SK-N-SH (cell line): ENCODE results near the gene PSME4. TPM values are rescaled to one million over a fixed set of nuclear protein-coding genes. Genes with fewer than 3 reads are reported as not detected.

Experiments
- CTCF ChIA-PET: fragments of 300-600, 350-600 bp; formaldehyde crosslinking; extraction: SDS; loops from one replicate; lab custom pipeline; 2021; lab: Yijun Ruan, JAX
- POLR2A ChIA-PET: fragments of 350-600 bp; sonication (Branson Sonifier 250); formaldehyde crosslinking; extraction: SDS; loops from one replicate; lab custom pipeline; 2020; ENCODE audit warnings: antibody characterized with exemption, inconsistent platforms; lab: Yijun Ruan, JAX
- DNase-seq: peaks from one replicate; pipeline ENCODE4 v3.0.0; 2012
- H2AFZ ChIP-seq: fragments of 200-600 bp; sonication (generic); 2 replicates; pipeline ENCODE4 v1.8.1; 2016; ENCODE audit warnings: antibody characterized with exemption, mild to moderate bottlenecking, low read depth
- H3F3A ChIP-seq: fragments of 200-600 bp; sonication (generic); replicated peaks from 2 replicates; pipeline ENCODE3; 2016; ENCODE audit warnings: antibody characterized with exemption, mild to moderate bottlenecking; ENCODE audit not compliant: insufficient read depth
- H3K27ac ChIP-seq, 2 experiments: fragments of 200-500 bp in 1 of 2; fragments of 200-600 bp in 1 of 2; sonication (Bioruptor generic) in 1 of 2; sonication (generic), shearing (Covaris generic) in 1 of 2; 2 replicates each; pipeline versions ENCODE4 v1.5.1 to v1.6.1; 2014 to 2016; ENCODE audit warnings: low read depth in 2 of 2, inconsistent platforms in 1 of 2, low read length in 1 of 2, mild to moderate bottlenecking in 1 of 2, mixed read lengths in 1 of 2
- H3K27me3 ChIP-seq: fragments of 200-600 bp; sonication (generic), shearing (Covaris generic); 2 replicates; pipeline ENCODE4 v1.6.1; 2016; ENCODE audit warnings: mixed run types; ENCODE audit not compliant: insufficient read depth
- H3K36me3 ChIP-seq, 2 experiments: fragments of 200-500 bp in 1 of 2; fragments of 200-600 bp in 1 of 2; sonication (Bioruptor generic) in 1 of 2; sonication (generic) in 1 of 2; replicated peaks in 1 of 2; 2 replicates each; pipeline versions ENCODE3 to v1.5.1; 2014 to 2016; ENCODE audit warnings: low read length in 1 of 2, mild to moderate bottlenecking in 1 of 2; ENCODE audit not compliant: insufficient read depth in 2 of 2, control insufficient read depth in 1 of 2
- H3K4me1 ChIP-seq, 2 experiments: fragments of 200-500 bp in 1 of 2; fragments of 200-600 bp in 1 of 2; sonication (Bioruptor generic) in 1 of 2; sonication (generic), shearing (Covaris generic) in 1 of 2; 2 replicates each; pipeline versions ENCODE4 v1.5.1 to v1.6.1; 2014 to 2016; ENCODE audit warnings: low read depth in 1 of 2, low read length in 1 of 2, mixed run types in 1 of 2; ENCODE audit not compliant: insufficient read depth in 2 of 2, control insufficient read depth in 1 of 2
- H3K4me2 ChIP-seq: fragments of 200-600 bp; sonication (generic), shearing (Covaris generic); 2 replicates; pipeline ENCODE4 v1.6.1; 2017; ENCODE audit warnings: mixed run types
- H3K4me3 ChIP-seq, 2 experiments: fragments of 200-500 bp in 1 of 2; fragments of 200-600 bp in 1 of 2; sonication (Bioruptor generic) in 1 of 2; sonication (generic), shearing (Covaris generic) in 1 of 2; 2 replicates each; pipeline versions ENCODE4 v1.5.1 to v1.8.1; 2014 to 2016; ENCODE audit warnings: low read depth in 2 of 2, inconsistent platforms in 1 of 2, low read length in 1 of 2, mild to moderate bottlenecking in 1 of 2, mixed read lengths in 1 of 2, moderate library complexity in 1 of 2
- H3K79me2 ChIP-seq: fragments of 200-600 bp; sonication (generic); 2 replicates; pipeline ENCODE4 v1.8.1; 2017; ENCODE audit warnings: mild to moderate bottlenecking; ENCODE audit not compliant: insufficient read depth
- H3K9ac ChIP-seq: fragments of 200-600 bp; sonication (generic); 2 replicates; pipeline ENCODE4 v1.6.1; 2017; ENCODE audit warnings: mixed run types
- H3K9me2 ChIP-seq: fragments of 200-600 bp; sonication (generic); 2 replicates; pipeline ENCODE4 v1.6.1; 2017; ENCODE audit warnings: mixed run types
- H3K9me3 ChIP-seq: fragments of 200-600 bp; sonication (generic); 2 replicates; pipeline ENCODE4 v1.6.1; 2017; ENCODE audit warnings: mixed run types, mild to moderate bottlenecking, moderate library complexity
- H4K20me1 ChIP-seq: fragments of 200-600 bp; sonication (generic); 2 replicates; pipeline ENCODE4 v1.6.1; 2017; ENCODE audit warnings: mild to moderate bottlenecking, mixed run types; ENCODE audit not compliant: insufficient read depth
- CHD2 ChIP-seq: fragments of 150-350 bp; IDR thresholded peaks from 2 replicates; pipeline ENCODE4 v1.6.1; 2018; ENCODE audit warnings: low read length; ENCODE audit not compliant: partially characterized antibody
- ELF1 ChIP-seq: IDR thresholded peaks from 2 replicates; pipeline ENCODE4 v1.4.0; 2012
- FOXJ3 ChIP-seq: sonication (generic); formaldehyde crosslinking; IDR thresholded peaks from 2 replicates; pipeline ENCODE4 v1.5.1; 2020; ENCODE audit warnings: mild to moderate bottlenecking, missing genetic modification reagents
- GATA2 ChIP-seq: sonication (generic); formaldehyde crosslinking; IDR thresholded peaks from 2 replicates; pipeline ENCODE4 v1.5.0; 2020; ENCODE audit warnings: mild to moderate bottlenecking, missing genetic modification reagents
- IRF3 ChIP-seq: fragments of 150-350 bp; IDR thresholded peaks from 2 replicates; pipeline ENCODE4 v1.6.1; 2016; ENCODE audit warnings: mild to moderate bottlenecking, low read depth, low read length
- MAX ChIP-seq: IDR thresholded peaks from 2 replicates; pipeline ENCODE4 v1.4.0; 2012; ENCODE audit warnings: low read depth
- MEF2A ChIP-seq: IDR thresholded peaks from 2 replicates; pipeline ENCODE4 v1.4.0; 2012; ENCODE audit warnings: low read depth, borderline replicate concordance
- NRF1 ChIP-seq: IDR thresholded peaks from 2 replicates; pipeline ENCODE4 v1.6.1; 2012; ENCODE audit warnings: low read depth, mild to moderate bottlenecking, low read length
- POLR2AphosphoS5 ChIP-seq: IDR thresholded peaks from 2 replicates; pipeline ENCODE4 v1.6.1; 2012; ENCODE audit warnings: low read depth, low read length
- RAD21 ChIP-seq: IDR thresholded peaks from 2 replicates; pipeline ENCODE4 v1.6.1; 2012; ENCODE audit warnings: mild to moderate bottlenecking, low read length
- REST ChIP-seq: IDR thresholded peaks from 2 replicates; pipeline ENCODE4 v1.6.1; 2012; ENCODE audit warnings: mild to moderate bottlenecking, low read depth, low read length, moderate library complexity
- RFX5 ChIP-seq: IDR thresholded peaks from 2 replicates; pipeline ENCODE4 v1.6.1; 2012; ENCODE audit warnings: mild to moderate bottlenecking, improper control_type of control experiment, low read length
- SMC3 ChIP-seq: IDR thresholded peaks from 2 replicates; pipeline ENCODE4 v1.6.1; 2012; ENCODE audit warnings: low read depth, low read length, improper control_type of control experiment
- TAF1 ChIP-seq: IDR thresholded peaks from 2 replicates; pipeline ENCODE4 v1.6.1; 2012; ENCODE audit warnings: low read depth, mild to moderate bottlenecking, low read length, moderate library complexity, borderline replicate concordance
- TEAD4 ChIP-seq: IDR thresholded peaks from 2 replicates; pipeline ENCODE4 v1.4.0; 2012; ENCODE audit warnings: mild to moderate bottlenecking, borderline replicate concordance; ENCODE audit not compliant: insufficient read depth
- USF2 ChIP-seq: fragments of 150-350 bp; IDR thresholded peaks from 2 replicates; pipeline ENCODE4 v1.6.1; 2017; ENCODE audit warnings: antibody characterized with exemption, low read length, low read depth, borderline replicate concordance
- YY1 ChIP-seq: IDR thresholded peaks from 2 replicates; pipeline ENCODE4 v1.4.0; 2012; ENCODE audit warnings: low read depth, mild to moderate bottlenecking
- ZBTB33 ChIP-seq: IDR thresholded peaks from 2 replicates; pipeline ENCODE4 v1.4.0; 2012; ENCODE audit warnings: low read depth, borderline replicate concordance
- WGBS: methylation state at CpG from one replicate; pipeline ENCODE4 v1.1.6; 2017; ENCODE audit warnings: low lambda C conversion rate; 5-methylcytosine and 5-hydroxymethylcytosine counted together
- polyA plus RNA-seq, 3 experiments: library from polyadenylated mRNA; depleted of rRNA; stranded (reverse); fragments of >200 nt; gene quantifications; 2 replicates each; pipeline ENCODE4 v1.2.3, GENCODE V29; 2012

Gene PSME4
- polyA plus RNA-seq, 1 of the 3 experiments (the other 2 are of a cell fraction): 12.8 TPM

GRCh38 chr2:53942280-53942679 lies 28.5 kb downstream of the PSME4 start:
- WGBS: 98% methylated on average over 1 of the region's 1 CpG
- Histone ChIP-seq H3F3A (peaks cover 4% of the 10 kb centered on the region), H3K9ac (no peak overlapping the region), H3K27ac (no peak overlapping the region), H3K27me3 (no peaks in the 10 kb centered on the region), H3K4me3 (no peak overlapping the region), H3K4me2 (no peak overlapping the region), H4K20me1 (no peaks in the 10 kb centered on the region), H3K9me3 (no peaks in the 10 kb centered on the region), H3K9me2 (no peaks in the 10 kb centered on the region), H3K4me1 (peaks cover 0 to 3% of the 10 kb centered on the region in 2 experiments; a peak in 3 of 4 replicates), H2AFZ (no peak overlapping the region), H3K79me2 (peaks cover 47% of the 10 kb centered on the region), H3K36me3 (peaks cover 47 to 70% of the 10 kb centered on the region in 2 experiments)
- no peak for TF ChIP-seq ELF1
- no peak for TF ChIP-seq POLR2AphosphoS5
- TF ChIP-seq RFX5: no peak
- TF ChIP-seq MEF2A: no peak
- no peak for TF ChIP-seq MAX
- no peak for TF ChIP-seq CHD2
- no peak for TF ChIP-seq IRF3
- TF ChIP-seq SMC3: no peak
- no peak for TF ChIP-seq TEAD4
- no peak for TF ChIP-seq USF2
- POLR2A ChIA-PET: no interaction called here
- DNase-seq: no peak
- CTCF ChIA-PET: interaction anchor here (0.6 to 1.0 kb wide), 2 partner anchors 36 to 97 kb away, joined by 3 read pairs; no protein-coding TSS in a partner anchor

GRCh38 chr2:53941749-53942148 lies 29.0 kb downstream of the PSME4 start:
- WGBS: 86% methylated on average over 5 of the region's 5 CpGs
- H3K79me2 ChIP-seq: peaks cover 52% of the 10 kb centered on the region
- no peak overlapping the region for H3K27ac ChIP-seq
- POLR2A ChIA-PET: no interaction called here
- peaks cover 10% of the 10 kb centered on the region for H3F3A ChIP-seq
- no peak overlapping the region for H3K4me3 ChIP-seq
- H4K20me1 ChIP-seq: no peaks in the 10 kb centered on the region
- CTCF ChIA-PET: interaction anchor here (1.0 kb wide), 1 partner anchor 96 kb away, joined by 3 read pairs; no protein-coding TSS in a partner anchor
- peaks cover 0 to 3% of the 10 kb centered on the region in 2 experiments; a peak in 3 of 4 replicates for H3K4me1 ChIP-seq
- H3K36me3 ChIP-seq: peaks cover 52 to 68% of the 10 kb centered on the region in 2 experiments
- no peaks in the 10 kb centered on the region for H3K27me3 ChIP-seq
- no peaks in the 10 kb centered on the region for H3K9me2 ChIP-seq
- TF ChIP-seq FOXJ3 (CRISPR knock-in tag): no peak
- no peak for TF ChIP-seq NRF1
- no peak for TF ChIP-seq ZBTB33
- TF ChIP-seq USF2: no peak
- TF ChIP-seq REST: no peak
- no peak for TF ChIP-seq RAD21
- no peak for TF ChIP-seq YY1
- no peak for TF ChIP-seq GATA2 (CRISPR knock-in tag)
- TF ChIP-seq ELF1: no peak
- no peak for TF ChIP-seq TAF1
- H3K9me3 ChIP-seq: no peaks in the 10 kb centered on the region
- no peak for DNase-seq
- H3K4me2 ChIP-seq: no peak overlapping the region
- no peak overlapping the region for H2AFZ ChIP-seq
- no peak overlapping the region for H3K9ac ChIP-seq
